Liver (tissue), 9 donors: ENCODE measurements around the gene CKS2. TPM values are rescaled to one million over a fixed set of nuclear protein-coding genes. Genes with fewer than 3 reads are reported as not detected.
"Not testable (repeated sequence)": the region's sequence is repeated elsewhere in the genome, so short reads cannot be mapped to it uniquely, and the experiment has no call there.

Experiments used
- DNase-seq: peaks from one replicate; pipeline ENCODE4 v3.0.0-alpha.2; 2017; ENCODE audit warnings: low spot score
- H3K27ac ChIP-seq, 2 donors: one replicate each; pipeline ENCODE4 v1.7.0; 2013; ENCODE audit warnings: inconsistent platforms in 2 of 2, low read length in 2 of 2, control low read depth in 1 of 2, low read depth in 1 of 2, mild to moderate bottlenecking in 1 of 2
- H3K27me3 ChIP-seq, 4 donors: one replicate each; pipeline versions ENCODE4 v1.6.1 to v1.7.0; 2013; ENCODE audit warnings: low read length in 3 of 4, inconsistent platforms in 1 of 4, mild to moderate bottlenecking in 1 of 4, moderate library complexity in 1 of 4; ENCODE audit not compliant: control insufficient read depth in 4 of 4, insufficient read depth in 4 of 4
- H3K36me3 ChIP-seq, 4 donors: one replicate each; pipeline versions ENCODE4 v1.6.1 to v1.7.0; 2013; ENCODE audit warnings: low read length in 3 of 4, mild to moderate bottlenecking in 3 of 4, low read depth in 1 of 4, moderate library complexity in 1 of 4; ENCODE audit not compliant: control insufficient read depth in 4 of 4, insufficient read depth in 3 of 4
- H3K4me1 ChIP-seq, 4 donors: one replicate each; pipeline versions ENCODE4 v1.6.1 to v1.7.0; 2013; ENCODE audit warnings: low read length in 3 of 4, mild to moderate bottlenecking in 3 of 4, moderate library complexity in 1 of 4; ENCODE audit not compliant: control insufficient read depth in 4 of 4, insufficient read depth in 4 of 4
- H3K4me3 ChIP-seq, 3 donors: one replicate each; pipeline versions ENCODE4 v1.6.1 to v1.7.0; 2013; ENCODE audit warnings: low read length in 3 of 3, control low read depth in 1 of 3, low read depth in 1 of 3, mild to moderate bottlenecking in 1 of 3
- H3K9ac ChIP-seq, 2 donors: one replicate each; pipeline ENCODE4 v1.7.0; 2013; ENCODE audit warnings: low read length in 2 of 2, mild to moderate bottlenecking in 2 of 2, moderate library complexity in 2 of 2, control low read depth in 1 of 2, low read depth in 1 of 2
- H3K9me3 ChIP-seq, 4 donors: one replicate each; pipeline versions ENCODE4 v1.6.1 to v1.7.0; 2013; ENCODE audit warnings: low read length in 3 of 4; ENCODE audit not compliant: control insufficient read depth in 4 of 4
- CTCF ChIP-seq: fragments of 150-350 bp; IDR thresholded peaks from 2 replicates; pipeline ENCODE4 v1.5.1; 2017; ENCODE audit warnings: improper control_type of control experiment, low read depth, low read length; ENCODE audit not compliant: missing input control
- EGR1 ChIP-seq, 2 donors: IDR thresholded peaks; 2 replicates each; pipeline ENCODE4 v1.6.1; 2016 to 2018; ENCODE audit warnings: antibody characterized with exemption in 2 of 2, low read depth in 2 of 2
- FOXA1 ChIP-seq: IDR thresholded peaks from 2 replicates; pipeline ENCODE4 v1.6.1; 2016; ENCODE audit warnings: antibody characterized with exemption
- FOXA2 ChIP-seq: IDR thresholded peaks from 2 replicates; pipeline ENCODE4 v1.6.1; 2016; ENCODE audit warnings: antibody characterized with exemption
- GABPA ChIP-seq, 2 donors: IDR thresholded peaks in 1 of 2; conservative IDR thresholded peaks in 1 of 2; 2 replicates each; pipeline ENCODE4 v1.6.1; 2016; ENCODE audit warnings: antibody characterized with exemption in 2 of 2, mild to moderate bottlenecking in 1 of 2, moderate library complexity in 1 of 2
- HNF4A ChIP-seq, 2 donors: conservative IDR thresholded peaks; 2 replicates each; pipeline ENCODE4 v1.6.1; 2016; ENCODE audit warnings: antibody characterized with exemption in 2 of 2, mild to moderate bottlenecking in 2 of 2
- HNF4G ChIP-seq: IDR thresholded peaks from 2 replicates; pipeline ENCODE4 v1.6.1; 2016; ENCODE audit warnings: antibody characterized with exemption
- JUND ChIP-seq, 2 donors: IDR thresholded peaks; 2 replicates each; pipeline ENCODE4 v1.6.1; 2016; ENCODE audit warnings: antibody characterized with exemption in 2 of 2
- MAX ChIP-seq: IDR thresholded peaks from 2 replicates; pipeline ENCODE4 v1.6.1; 2016; ENCODE audit warnings: antibody characterized with exemption
- NR2F2 ChIP-seq: IDR thresholded peaks from 2 replicates; pipeline ENCODE4 v1.6.1; 2016; ENCODE audit warnings: antibody characterized with exemption
- RAD21 ChIP-seq, 2 donors: IDR thresholded peaks; 2 replicates each; pipeline ENCODE4 v1.6.1; 2016; ENCODE audit warnings: antibody characterized with exemption in 2 of 2, mild to moderate bottlenecking in 2 of 2
- RXRA ChIP-seq, 2 donors: IDR thresholded peaks; 2 replicates each; pipeline ENCODE4 v1.6.1; 2017 to 2018; ENCODE audit warnings: antibody characterized with exemption in 2 of 2, mild to moderate bottlenecking in 1 of 2
- SP1 ChIP-seq: IDR thresholded peaks from 2 replicates; pipeline ENCODE4 v1.6.1; 2018; ENCODE audit warnings: antibody characterized with exemption, mild to moderate bottlenecking
- TAF1 ChIP-seq: conservative IDR thresholded peaks from 2 replicates; pipeline ENCODE4 v1.6.1; 2016; ENCODE audit warnings: antibody characterized with exemption, mild to moderate bottlenecking
- YY1 ChIP-seq: IDR thresholded peaks from 2 replicates; pipeline ENCODE4 v1.6.1; 2016; ENCODE audit warnings: antibody characterized with exemption, mild to moderate bottlenecking
- ZBTB33 ChIP-seq: IDR thresholded peaks from 2 replicates; pipeline ENCODE4 v1.6.1; 2016; ENCODE audit warnings: antibody characterized with exemption
- WGBS: extraction: QIAGEN DNeasy Blood & Tissue Kit; methylation state at CpG from one replicate; pipeline ENCODE4 v1.1.7; 2013; 5-methylcytosine and 5-hydroxymethylcytosine counted together
- polyA plus RNA-seq, 2 donors: library from polyadenylated mRNA; stranded (reverse) in 1 of 2; unstranded in 1 of 2; fragments of 200-250 nt in 1 of 2; fragments of >200 nt in 1 of 2; fragmentation: Nextera tagmentation in 1 of 2; extraction: Ambion mirVana in 1 of 2; gene quantifications; one replicate each; pipeline versions ENCODE4 v1.2.1 to v1.2.3, GENCODE V29; 2013 to 2015
- total RNA-seq, 2 donors: library from RNA; depleted of rRNA; stranded (reverse); fragments of >200 nt; gene quantifications; one replicate each; pipeline ENCODE4 v1.2.3, GENCODE V29; 2014
- TF ChIP-seq, protein P1 (sequence below): IDR thresholded peaks from 2 replicates; pipeline ENCODE4 v1.6.1; 2016; ENCODE audit warnings: antibody characterized with exemption
- TF ChIP-seq, protein P2 (sequence below): IDR thresholded peaks from 2 replicates; pipeline ENCODE4 v1.6.1; 2016; ENCODE audit warnings: antibody characterized with exemption, mild to moderate bottlenecking
- donor health status: healthy.
- donor health status: healthy.
- donor health status: healthy.
- donor health status: healthy.
- donor health status: healthy.

Gene CKS2
- total and polyA plus RNA-seq, 4 donors: 3.1 to 79.7 (median 17.7) TPM

- Histone ChIP-seq H3K36me3 (no peaks in the 10 kb centered on the region), H3K4me3 (no peak overlapping the region), H3K27ac (no peak overlapping the region), H3K9me3 (no peaks in the 10 kb centered on the region), H3K4me1 (no peaks in the 10 kb centered on the region), H3K27me3 (no peaks in the 10 kb centered on the region), H3K9ac (no peak overlapping the region)
- DNase-seq: no peak
- WGBS: 75% methylated on average over 2 of the region's 2 CpGs
- TF ChIP-seq FOXA2 (no peak), FOXA1 (no peak), MAX (no peak), NR2F2 (no peak), YY1 (no peak), EGR1 (IDR thresholded peaks at IDR 0.05; ENCODE audit: low read depth in 2 of 2) (no peak), TAF1 (no peak), GABPA (IDR thresholded peaks at IDR 0.05 in 1 of 2, conservative IDR thresholded peaks at IDR 0.05 in 1 of 2) (no peak), HNF4G (no peak), ZBTB33 (no peak), RXRA (IDR thresholded peaks at IDR 0.05) (no peak), RAD21 (IDR thresholded peaks at IDR 0.05) (no peak), SP1 (no peak), CTCF (no peak), JUND (IDR thresholded peaks at IDR 0.05) (no peak), HNF4A (conservative IDR thresholded peaks at IDR 0.05) (no peak)
- TF ChIP-seq, protein P1, sequence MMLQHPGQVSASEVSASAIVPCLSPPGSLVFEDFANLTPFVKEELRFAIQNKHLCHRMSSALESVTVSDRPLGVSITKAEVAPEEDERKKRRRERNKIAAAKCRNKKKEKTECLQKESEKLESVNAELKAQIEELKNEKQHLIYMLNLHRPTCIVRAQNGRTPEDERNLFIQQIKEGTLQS: no peak
- TF ChIP-seq, protein P2, sequence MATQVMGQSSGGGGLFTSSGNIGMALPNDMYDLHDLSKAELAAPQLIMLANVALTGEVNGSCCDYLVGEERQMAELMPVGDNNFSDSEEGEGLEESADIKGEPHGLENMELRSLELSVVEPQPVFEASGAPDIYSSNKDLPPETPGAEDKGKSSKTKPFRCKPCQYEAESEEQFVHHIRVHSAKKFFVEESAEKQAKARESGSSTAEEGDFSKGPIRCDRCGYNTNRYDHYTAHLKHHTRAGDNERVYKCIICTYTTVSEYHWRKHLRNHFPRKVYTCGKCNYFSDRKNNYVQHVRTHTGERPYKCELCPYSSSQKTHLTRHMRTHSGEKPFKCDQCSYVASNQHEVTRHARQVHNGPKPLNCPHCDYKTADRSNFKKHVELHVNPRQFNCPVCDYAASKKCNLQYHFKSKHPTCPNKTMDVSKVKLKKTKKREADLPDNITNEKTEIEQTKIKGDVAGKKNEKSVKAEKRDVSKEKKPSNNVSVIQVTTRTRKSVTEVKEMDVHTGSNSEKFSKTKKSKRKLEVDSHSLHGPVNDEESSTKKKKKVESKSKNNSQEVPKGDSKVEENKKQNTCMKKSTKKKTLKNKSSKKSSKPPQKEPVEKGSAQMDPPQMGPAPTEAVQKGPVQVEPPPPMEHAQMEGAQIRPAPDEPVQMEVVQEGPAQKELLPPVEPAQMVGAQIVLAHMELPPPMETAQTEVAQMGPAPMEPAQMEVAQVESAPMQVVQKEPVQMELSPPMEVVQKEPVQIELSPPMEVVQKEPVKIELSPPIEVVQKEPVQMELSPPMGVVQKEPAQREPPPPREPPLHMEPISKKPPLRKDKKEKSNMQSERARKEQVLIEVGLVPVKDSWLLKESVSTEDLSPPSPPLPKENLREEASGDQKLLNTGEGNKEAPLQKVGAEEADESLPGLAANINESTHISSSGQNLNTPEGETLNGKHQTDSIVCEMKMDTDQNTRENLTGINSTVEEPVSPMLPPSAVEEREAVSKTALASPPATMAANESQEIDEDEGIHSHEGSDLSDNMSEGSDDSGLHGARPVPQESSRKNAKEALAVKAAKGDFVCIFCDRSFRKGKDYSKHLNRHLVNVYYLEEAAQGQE: no peak
These were observed 29.9 kb upstream of the CKS2 start for GRCh38 chr9:89281106-89281505.

- not testable (repeated sequence) for H3K27ac ChIP-seq, H3K4me3 ChIP-seq
- WGBS: 71% methylated on average over 42 of the region's 42 CpGs
These were observed 28.6 kb upstream of the CKS2 start for GRCh38 chr9:89282248-89282968.

More at GRCh38 chr9:89282248-89282968, 28.6 kb upstream of the CKS2 start:
- not testable (repeated sequence) for H3K4me1 ChIP-seq, H3K36me3 ChIP-seq, H3K9me3 ChIP-seq, DNase-seq, H3K27me3 ChIP-seq, H3K9ac ChIP-seq
